H9 (cell line): ENCODE measurements around the gene LSM7. TPM values are rescaled to one million over a fixed set of nuclear protein-coding genes. Genes with fewer than 3 reads are reported as not detected.

Experiments used
- DNase-seq: peaks from one replicate; pipeline ENCODE4 v3.0.0-alpha.2; 2017
- H2AFZ ChIP-seq: one replicate; pipeline ENCODE4 v1.6.1; 2013; ENCODE audit warnings: mild to moderate bottlenecking, low read length, control low read depth, moderate library complexity
- H2AK5ac ChIP-seq: 2 replicates; pipeline ENCODE4 v1.6.1; 2013; ENCODE audit warnings: low read length, control low read depth, mixed read lengths; ENCODE audit not compliant: insufficient read length
- H2BK120ac ChIP-seq: one replicate; pipeline ENCODE4 v1.6.1; 2013; ENCODE audit warnings: low read depth, mild to moderate bottlenecking, low read length, control low read depth, inconsistent platforms; ENCODE audit not compliant: poor library complexity, severe bottlenecking
- H2BK12ac ChIP-seq: 2 replicates; pipeline ENCODE4 v1.6.1; 2013; ENCODE audit warnings: low read length, control low read depth, mixed read lengths, low read depth; ENCODE audit not compliant: insufficient read length
- H2BK15ac ChIP-seq: 2 replicates; pipeline ENCODE4 v1.6.1; 2013; ENCODE audit warnings: low read depth, low read length, control low read depth
- H2BK20ac ChIP-seq: one replicate; pipeline ENCODE4 v1.6.1; 2013; ENCODE audit warnings: low read depth, mild to moderate bottlenecking, low read length, control low read depth, inconsistent platforms; ENCODE audit not compliant: poor library complexity, severe bottlenecking
- H2BK5ac ChIP-seq: 2 replicates; pipeline ENCODE4 v1.6.1; 2013; ENCODE audit warnings: low read length, control low read depth, mixed read lengths; ENCODE audit not compliant: insufficient read length
- H3K14ac ChIP-seq: 2 replicates; pipeline ENCODE4 v1.6.1; 2013; ENCODE audit warnings: low read length, control low read depth; ENCODE audit not compliant: insufficient read depth
- H3K18ac ChIP-seq: 2 replicates; pipeline ENCODE4 v1.6.1; 2013; ENCODE audit warnings: low read depth, mild to moderate bottlenecking, mixed read lengths, low read length, control low read depth; ENCODE audit not compliant: insufficient read length
- H3K23ac ChIP-seq: 2 replicates; pipeline ENCODE4 v1.6.1; 2013; ENCODE audit warnings: low read length, control low read depth, mixed read lengths, low read depth; ENCODE audit not compliant: insufficient read length
- H3K23me2 ChIP-seq: 2 replicates; pipeline ENCODE4 v1.6.1; 2013; ENCODE audit warnings: low read depth, mild to moderate bottlenecking, mixed read lengths, low read length, control low read depth; ENCODE audit not compliant: insufficient read length, poor library complexity, severe bottlenecking
- H3K27ac ChIP-seq: 2 replicates; pipeline ENCODE4 v1.5.1; 2013; ENCODE audit warnings: low read length, control low read depth, mixed read lengths, low read depth; ENCODE audit not compliant: insufficient read length
- H3K27me3 ChIP-seq: 2 replicates; pipeline ENCODE4 v1.6.1; 2013; ENCODE audit warnings: low read length, control low read depth, inconsistent platforms; ENCODE audit not compliant: insufficient read depth
- H3K4ac ChIP-seq: 2 replicates; pipeline ENCODE4 v1.6.1; 2013; ENCODE audit warnings: low read depth, mild to moderate bottlenecking, control low read depth, inconsistent platforms, low read length, moderate library complexity
- H3K4me1 ChIP-seq: 2 replicates; pipeline ENCODE4 v1.6.1; 2013; ENCODE audit warnings: low read length, control low read depth, inconsistent platforms; ENCODE audit not compliant: insufficient read depth
- H3K4me2 ChIP-seq: 2 replicates; pipeline ENCODE4 v1.6.1; 2013; ENCODE audit warnings: low read length, control low read depth, mixed read lengths; ENCODE audit not compliant: insufficient read length, insufficient read depth
- H3K56ac ChIP-seq: 2 replicates; pipeline ENCODE4 v1.6.1; 2013; ENCODE audit warnings: low read depth, mild to moderate bottlenecking, mixed read lengths, low read length, control low read depth; ENCODE audit not compliant: insufficient read length
- H3K79me1 ChIP-seq: 2 replicates; pipeline ENCODE4 v1.6.1; 2013; ENCODE audit warnings: low read depth, mild to moderate bottlenecking, moderate library complexity, low read length, control low read depth, inconsistent platforms; ENCODE audit not compliant: insufficient read depth, poor library complexity, severe bottlenecking
- H3K79me2 ChIP-seq: 2 replicates; pipeline ENCODE4 v1.6.1; 2013; ENCODE audit warnings: low read length, control low read depth, inconsistent platforms; ENCODE audit not compliant: insufficient read depth
- H3K9ac ChIP-seq: 2 replicates; pipeline ENCODE4 v1.6.1; 2013; ENCODE audit warnings: low read length, control low read depth, mixed read lengths; ENCODE audit not compliant: insufficient read length; ENCODE audit errors: extremely low read depth
- H3K9me3 ChIP-seq: one replicate; pipeline ENCODE4 v1.6.1; 2013; ENCODE audit warnings: low read depth, low read length, inconsistent platforms; ENCODE audit not compliant: control insufficient read depth
- H3T11ph ChIP-seq: one replicate; pipeline ENCODE4 v1.6.1; 2013; ENCODE audit warnings: mild to moderate bottlenecking, low read length, control low read depth, inconsistent platforms
- H4K20me1 ChIP-seq: one replicate; pipeline ENCODE4 v1.6.1; 2013; ENCODE audit not compliant: control insufficient read depth, insufficient read length, insufficient read depth
- H4K5ac ChIP-seq: 2 replicates; pipeline ENCODE4 v1.6.1; 2013; ENCODE audit warnings: low read depth, mild to moderate bottlenecking, mixed read lengths, low read length, control low read depth; ENCODE audit not compliant: insufficient read length
- H4K8ac ChIP-seq: replicated peaks from 2 replicates; pipeline ENCODE4 v1.6.1; 2013; ENCODE audit warnings: low read length, control low read depth, mixed read lengths, low read depth; ENCODE audit not compliant: insufficient read length
- H4K91ac ChIP-seq: 2 replicates; pipeline ENCODE4 v1.6.1; 2013; ENCODE audit warnings: low read depth, mild to moderate bottlenecking, moderate library complexity, mixed read lengths, low read length, control low read depth; ENCODE audit not compliant: insufficient read length
- H3K27ac Mint-ChIP-seq, 3 experiments: 2 replicates in 2 of 3; 3 replicates in 1 of 3; pipeline ENCODE4 v1.8.0; 2020 to 2021; ENCODE audit warnings: mixed read lengths in 3 of 3, mild to moderate bottlenecking in 1 of 3, moderate library complexity in 1 of 3
- H3K27me3 Mint-ChIP-seq: 2 replicates; pipeline ENCODE4 v1.8.0; 2021; ENCODE audit warnings: low read depth, mild to moderate bottlenecking, moderate library complexity, mixed read lengths
- H3K36me3 Mint-ChIP-seq, 3 experiments: 2 replicates in 2 of 3; 3 replicates in 1 of 3; pipeline ENCODE4 v1.8.0; 2020 to 2021; ENCODE audit warnings: low read depth in 3 of 3, mixed read lengths in 3 of 3; ENCODE audit not compliant: insufficient read depth in 1 of 3
- H3K4me1 Mint-ChIP-seq, 2 experiments: 2 replicates each; pipeline ENCODE4 v1.8.0; 2020; ENCODE audit warnings: mixed read lengths in 2 of 2
- H3K4me3 Mint-ChIP-seq, 2 experiments: 2 replicates in 1 of 2; 3 replicates in 1 of 2; pipeline ENCODE4 v1.8.0; 2020 to 2021; ENCODE audit warnings: mild to moderate bottlenecking in 2 of 2, mixed read lengths in 2 of 2, moderate library complexity in 1 of 2
- H3K9me3 Mint-ChIP-seq, 2 experiments: 2 replicates in 1 of 2; 3 replicates in 1 of 2; pipeline ENCODE4 v1.8.0; 2020; ENCODE audit warnings: mild to moderate bottlenecking in 2 of 2, mixed read lengths in 2 of 2, moderate library complexity in 1 of 2
- whole genome bisulfite sequencing: extraction: QIAGEN DNeasy Blood & Tissue Kit; methylation state at CpG from one replicate; pipeline ENCODE4 v1.1.7; 2013; ENCODE audit warnings: missing lambda C conversion rate, low lambda C conversion rate, mixed read lengths; ENCODE audit not compliant: insufficient read length; ENCODE audit errors: extremely low coverage; 5-methylcytosine and 5-hydroxymethylcytosine counted together
- total RNA-seq: library from RNA; stranded (reverse); gene quantifications from 2 replicates; pipeline ENCODE4 v1.2.1, GENCODE V29; 2021
- TF ChIP-seq, protein P1 (sequence below): fragments of 200-600 bp; sonication (generic); conservative IDR thresholded peaks from 3 replicates; pipeline ENCODE4 v1.8.0; 2021; ENCODE audit warnings: antibody characterized with exemption, mild to moderate bottlenecking

Gene LSM7
- total RNA-seq, 1 experiment from 2014 or later: 187 TPM

DNA sequence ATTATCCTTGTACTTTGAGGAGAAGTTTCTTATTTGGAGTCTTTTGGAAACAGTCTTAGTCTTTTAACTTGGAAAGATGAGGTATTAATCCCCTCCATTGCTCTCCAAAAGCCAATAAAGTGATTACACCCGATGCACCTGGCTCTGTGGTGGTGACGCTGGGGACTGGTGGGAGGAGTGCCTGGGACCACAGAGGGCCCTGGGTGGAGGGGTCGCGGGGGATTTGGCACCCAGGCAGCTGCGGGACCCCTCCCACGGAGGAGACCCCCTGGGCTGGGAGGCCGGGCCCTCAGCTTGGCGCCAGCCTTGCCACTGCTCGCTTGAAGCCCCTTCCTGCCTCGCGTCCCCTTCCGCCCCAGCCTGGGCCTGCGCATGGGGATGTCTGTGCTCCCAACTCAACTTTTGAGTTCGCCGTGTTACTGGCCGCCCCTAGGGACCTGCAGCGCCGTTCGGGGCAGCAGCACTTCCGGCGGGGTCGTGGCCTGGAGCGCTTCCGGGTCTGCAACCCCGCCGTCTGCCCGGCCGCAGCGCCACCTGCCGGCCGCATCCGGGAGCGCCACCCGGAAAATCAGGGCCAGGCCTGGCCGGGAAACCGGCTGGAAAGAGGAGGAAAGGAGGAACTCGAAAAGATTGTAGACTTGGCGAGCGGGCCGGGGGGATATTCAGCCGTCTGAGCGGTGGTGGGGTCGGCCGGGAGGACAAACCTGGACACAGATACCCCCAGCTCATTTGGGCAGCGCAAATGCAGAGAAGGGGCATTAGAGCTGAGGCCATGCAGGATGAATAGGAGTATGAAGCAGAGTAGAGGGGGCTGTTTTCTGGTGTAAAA, 54.8 kb downstream of the LSM7 start:
- no peak overlapping the region for H3T11ph ChIP-seq

More for the DNA sequence above, 54.8 kb downstream of the LSM7 start:
- peak overlapping the region; percentile 56 to 71 for H3K4me3 Mint-ChIP-seq
- H3K27ac Mint-ChIP-seq: peak overlapping the region; percentile 89 to 97 (median 96); a peak in 6 of 7 replicates
- Histone ChIP-seq H2BK5ac (no peak overlapping the region), H3K4me1 (0 out of 2 replicates have a peak, but pooled peaks cover 2% of the 10 kb centered on the region), H2BK20ac (no peak overlapping the region), H2BK120ac (no peak overlapping the region), H4K91ac (no peak overlapping the region), H3K4ac (no peak overlapping the region), H3K4me2 (peak overlapping the region; percentile 5), H3K27ac (no peak overlapping the region), H2BK12ac (no peak overlapping the region), H4K20me1 (peaks cover 2% of the 10 kb centered on the region), H3K23me2 (peaks cover 4% of the 10 kb centered on the region), H3K9me3 (no peaks in the 10 kb centered on the region), H3K79me2 (peaks cover 24% of the 10 kb centered on the region; the same call in 1 of the 2 replicates), H2AK5ac (no peak overlapping the region), H2AFZ (no peak overlapping the region), H3K14ac (no peak overlapping the region), H3K9ac (no peak overlapping the region), H3K27me3 (no peaks in the 10 kb centered on the region), H3K23ac (no peak overlapping the region), H3K79me1 (no peaks in the 10 kb centered on the region), H2BK15ac (no peak overlapping the region), H4K8ac (no peak overlapping the region), H4K5ac (no peak overlapping the region), H3K18ac (no peak overlapping the region), H3K56ac (no peak overlapping the region)
- TF ChIP-seq, protein P1, sequence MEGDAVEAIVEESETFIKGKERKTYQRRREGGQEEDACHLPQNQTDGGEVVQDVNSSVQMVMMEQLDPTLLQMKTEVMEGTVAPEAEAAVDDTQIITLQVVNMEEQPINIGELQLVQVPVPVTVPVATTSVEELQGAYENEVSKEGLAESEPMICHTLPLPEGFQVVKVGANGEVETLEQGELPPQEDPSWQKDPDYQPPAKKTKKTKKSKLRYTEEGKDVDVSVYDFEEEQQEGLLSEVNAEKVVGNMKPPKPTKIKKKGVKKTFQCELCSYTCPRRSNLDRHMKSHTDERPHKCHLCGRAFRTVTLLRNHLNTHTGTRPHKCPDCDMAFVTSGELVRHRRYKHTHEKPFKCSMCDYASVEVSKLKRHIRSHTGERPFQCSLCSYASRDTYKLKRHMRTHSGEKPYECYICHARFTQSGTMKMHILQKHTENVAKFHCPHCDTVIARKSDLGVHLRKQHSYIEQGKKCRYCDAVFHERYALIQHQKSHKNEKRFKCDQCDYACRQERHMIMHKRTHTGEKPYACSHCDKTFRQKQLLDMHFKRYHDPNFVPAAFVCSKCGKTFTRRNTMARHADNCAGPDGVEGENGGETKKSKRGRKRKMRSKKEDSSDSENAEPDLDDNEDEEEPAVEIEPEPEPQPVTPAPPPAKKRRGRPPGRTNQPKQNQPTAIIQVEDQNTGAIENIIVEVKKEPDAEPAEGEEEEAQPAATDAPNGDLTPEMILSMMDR: peak; percentile 99
- WGBS: no CpG with 5 or more reads among the region's 45 CpGs
- 0 out of 2 replicates have a peak, but pooled peaks cover 2% of the 10 kb centered on the region for H3K27me3 Mint-ChIP-seq
- peaks cover 21 to 25% of the 10 kb centered on the region in 2 experiments for H3K4me1 Mint-ChIP-seq
- H3K9me3 Mint-ChIP-seq: no peaks in the 10 kb centered on the region; a peak in 3 of 5 replicates
- peak; percentile 95 for DNase-seq
- peaks cover 21 to 42% (median 28%) of the 10 kb centered on the region in 3 experiments for H3K36me3 Mint-ChIP-seq

Other genes with a start within 250 kb of the LSM7 start
- 11.5 and 13.3 TPM in 2 replicates for gene MOB3A, start 232.3 kb downstream of the LSM7 start, total RNA-seq
- gene IZUMO4, start 231.7 kb downstream of the LSM7 start, total RNA-seq: 2.1 and 3.0 TPM in 2 replicates
- 142 and 147 TPM in 2 replicates for gene AP3D1, start 177.0 kb downstream of the LSM7 start, total RNA-seq
- 78.5 and 81.6 TPM in 2 replicates for gene DOT1L, start 164.7 kb downstream of the LSM7 start, total RNA-seq
- 139 and 148 TPM in 2 replicates for gene PLEKHJ1, start 92.3 kb downstream of the LSM7 start, total RNA-seq
- 166 and 167 TPM in 2 replicates for gene SF3A2, start 91.8 kb downstream of the LSM7 start, total RNA-seq
- 70.2 and 70.7 TPM in 2 replicates for gene AMH, start 79.3 kb downstream of the LSM7 start, total RNA-seq
- gene JSRP1, start 72.2 kb downstream of the LSM7 start, total RNA-seq: 0.90 and 1.1 TPM in 2 replicates
- gene PEAK3, start 46.4 kb downstream of the LSM7 start, total RNA-seq: not detected in 2 replicates
- gene LINGO3, start 20.4 kb downstream of the LSM7 start, total RNA-seq: 0.28 and 0.61 TPM in 2 replicates
- 69.4 and 73.7 TPM in 2 replicates for gene SPPL2B, start 98 bp upstream of the LSM7 start, total RNA-seq
- gene TMPRSS9, start 31.7 kb upstream of the LSM7 start, total RNA-seq: 0.24 and 0.33 TPM in 2 replicates
- 214 and 219 TPM in 2 replicates for gene TIMM13, start 99.0 kb upstream of the LSM7 start, total RNA-seq
- 173 and 174 TPM in 2 replicates for gene LMNB2, start 128.4 kb upstream of the LSM7 start, total RNA-seq
- 13.5 and 16.2 TPM in 2 replicates for gene GADD45B, start 147.5 kb upstream of the LSM7 start, total RNA-seq